GM15510 (cell line): ENCODE results near the gene DMXL2.

Experiments used
- POLR2A ChIP-seq: IDR thresholded peaks from 3 replicates; pipeline ENCODE4 v1.6.1; 2011; ENCODE audit warnings: borderline replicate concordance; ENCODE audit not compliant: insufficient read length; ENCODE audit errors: extremely low read depth

The DMXL2 gene

GRCh38 chr15:51622604-51623370 lies at the start of gene DMXL2:
Gene DMXL2, minus strand, starts transcription at chr15:51622771. Its CDS starts 226 bp downstream, at chr15:51622545.
- TF ChIP-seq POLR2A = peak; percentile 54

DNA sequence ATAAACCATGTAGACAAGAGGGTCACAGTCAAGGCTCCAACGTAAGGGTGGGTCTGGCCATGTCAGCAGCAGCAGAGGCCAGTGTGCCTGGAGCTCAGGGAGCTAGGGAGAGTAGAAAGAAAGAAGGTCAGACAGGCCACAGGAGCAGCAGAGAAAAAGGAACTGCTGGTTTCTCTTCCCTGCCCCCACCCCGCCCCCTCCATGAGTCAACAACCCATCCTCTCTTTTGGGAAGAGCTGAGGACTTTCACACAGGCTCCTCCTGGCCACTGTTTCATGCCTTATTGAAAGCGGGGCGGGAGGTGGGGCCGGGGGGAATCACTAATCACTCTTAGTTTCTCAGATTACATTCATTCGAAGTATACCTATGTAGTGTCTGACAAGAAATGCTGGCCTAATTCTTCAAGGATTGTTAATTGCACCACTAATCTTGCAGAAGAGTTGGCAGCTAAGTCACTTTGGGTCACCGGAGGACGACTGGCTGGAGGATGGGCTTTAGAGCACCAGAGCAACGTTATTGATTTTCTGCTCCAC lies 49.6 kb upstream of the DMXL2 start:
- TF ChIP-seq POLR2A = no peak

DNA sequence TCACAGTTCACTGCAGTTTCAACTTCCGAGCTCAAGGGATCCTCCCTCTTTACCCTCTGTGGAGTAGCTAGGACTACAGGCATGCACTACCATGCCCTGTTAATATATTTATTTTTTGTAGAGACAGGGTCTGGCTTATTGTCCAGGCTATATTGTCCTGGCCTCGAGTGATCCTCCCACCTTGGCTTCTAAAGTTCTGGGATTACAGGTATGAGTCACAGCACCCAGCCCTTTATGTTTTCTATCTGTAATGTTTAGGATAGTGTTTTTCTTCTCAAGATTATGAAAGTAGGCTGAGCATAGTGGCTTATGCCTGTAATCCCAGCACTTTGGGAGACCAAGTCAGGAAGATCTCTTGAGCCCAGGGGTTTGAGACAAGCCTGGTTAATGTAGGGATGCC lies 46.8 kb upstream of the DMXL2 start:
- TF ChIP-seq POLR2A = no peak

GRCh38 chr15:51668446-51668845 lies 45.9 kb upstream of the DMXL2 start:
- TF ChIP-seq POLR2A = no peak

DNA sequence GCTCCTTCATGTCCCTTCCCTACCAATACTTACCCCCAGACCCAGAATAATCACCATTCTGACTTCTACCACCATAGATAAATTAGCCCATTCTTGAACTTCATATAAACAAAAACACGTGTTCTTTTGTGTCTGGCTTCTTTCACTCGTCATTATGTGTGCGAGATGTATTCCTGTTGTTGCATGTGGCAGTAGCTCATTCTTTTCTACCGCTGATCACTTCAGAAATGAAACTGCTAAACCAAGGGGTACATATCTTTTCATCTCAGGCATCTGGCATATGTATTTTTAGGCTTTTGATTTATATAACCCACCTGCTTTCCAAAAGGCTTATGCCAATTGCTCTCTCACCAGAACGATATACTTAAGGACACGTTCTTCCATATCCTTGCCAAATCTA lies 44.9 kb upstream of the DMXL2 start:
- TF ChIP-seq POLR2A = no peak

DNA sequence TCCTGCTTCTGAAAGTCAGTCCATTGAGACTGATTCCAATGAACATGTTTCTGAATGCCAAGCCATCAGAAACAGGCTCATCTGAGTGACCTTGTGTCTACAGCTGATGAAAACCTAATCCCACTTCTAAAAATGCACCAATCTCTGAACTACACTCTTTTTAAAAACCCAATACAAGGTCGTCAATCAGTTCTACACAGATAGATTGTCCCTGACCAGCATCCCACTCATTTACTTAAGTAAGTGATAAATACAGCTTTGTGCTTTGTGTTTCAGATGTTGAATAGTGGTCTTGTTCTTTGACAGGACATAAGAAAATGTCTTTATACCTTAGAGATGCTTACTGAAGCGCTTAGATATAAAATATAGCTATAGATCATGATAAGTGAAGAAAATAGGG lies 38.5 kb upstream of the DMXL2 start:
- TF ChIP-seq POLR2A = no peak

DNA sequence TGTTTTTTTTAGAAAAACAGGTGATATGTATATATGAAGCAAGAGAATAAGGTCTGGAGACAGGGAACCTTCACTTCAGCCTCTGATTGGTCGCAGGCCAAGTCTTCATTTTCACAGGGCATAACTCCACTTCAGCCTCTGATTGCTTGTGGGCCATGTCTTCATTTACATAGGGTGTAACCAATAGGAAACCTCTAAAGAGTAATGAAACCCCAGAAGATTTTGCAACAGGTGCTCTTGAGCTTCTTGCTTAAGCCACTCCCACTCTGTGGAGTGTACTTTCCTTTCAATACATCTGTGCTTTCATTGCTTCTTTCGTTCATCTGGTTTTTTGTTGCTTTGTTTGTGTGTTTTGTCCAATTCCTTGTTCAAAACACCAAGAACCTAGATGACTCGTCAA lies 36.1 kb upstream of the DMXL2 start:
- no peak for TF ChIP-seq POLR2A

DNA sequence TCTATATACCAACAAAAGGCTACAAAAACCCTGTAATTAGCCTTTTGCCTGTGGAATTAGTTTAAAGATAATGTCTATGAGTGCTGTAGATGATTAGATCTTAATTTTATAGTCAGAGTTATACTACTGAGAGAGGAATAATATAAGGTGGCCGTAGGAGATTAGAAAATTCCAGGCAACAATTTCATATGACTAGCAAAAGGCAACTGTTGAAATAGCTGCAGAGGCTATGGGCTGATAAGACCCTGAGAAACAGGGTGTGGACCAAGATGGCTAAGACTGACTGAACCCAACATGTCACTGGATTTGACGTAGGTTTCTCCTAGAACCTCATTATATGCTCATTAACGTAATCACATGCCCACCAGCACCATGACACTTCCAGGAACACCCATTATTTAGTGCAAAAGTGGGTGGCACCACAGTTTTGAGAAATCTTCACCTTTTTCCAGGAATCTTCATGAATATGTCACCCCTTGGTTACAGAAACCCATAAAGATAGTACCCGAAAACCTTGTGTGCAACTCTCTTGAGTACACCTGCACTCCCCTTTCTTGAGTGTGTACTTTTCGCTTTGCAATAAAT lies 29.6 kb upstream of the DMXL2 start:
- no peak for TF ChIP-seq POLR2A

- no peak for TF ChIP-seq POLR2A
Observed at GRCh38 chr15:51649659-51650521, 27.3 kb upstream of the DMXL2 start.

- TF ChIP-seq POLR2A = no peak
Observed at GRCh38 chr15:51647128-51647562, 24.6 kb upstream of the DMXL2 start.

DNA sequence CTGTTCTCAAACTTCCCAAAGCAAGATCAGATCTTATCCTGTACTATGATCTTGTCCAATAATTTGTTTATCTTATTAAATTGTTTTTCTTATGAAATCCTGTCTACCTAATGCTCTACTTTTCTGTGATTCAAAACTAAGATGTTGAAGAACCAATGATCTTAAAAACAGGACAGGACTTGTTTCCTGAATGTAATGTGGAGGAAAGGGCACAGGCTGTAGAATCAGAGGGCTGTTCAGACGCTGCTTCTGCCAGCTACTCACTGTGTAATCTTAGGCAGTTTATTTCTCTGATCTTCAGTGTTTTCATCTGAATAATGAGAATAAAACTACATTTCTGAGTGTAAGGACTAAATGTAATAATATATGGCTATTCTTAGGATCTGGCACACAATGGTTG lies 20.1 kb upstream of the DMXL2 start:
- TF ChIP-seq POLR2A = no peak

DNA sequence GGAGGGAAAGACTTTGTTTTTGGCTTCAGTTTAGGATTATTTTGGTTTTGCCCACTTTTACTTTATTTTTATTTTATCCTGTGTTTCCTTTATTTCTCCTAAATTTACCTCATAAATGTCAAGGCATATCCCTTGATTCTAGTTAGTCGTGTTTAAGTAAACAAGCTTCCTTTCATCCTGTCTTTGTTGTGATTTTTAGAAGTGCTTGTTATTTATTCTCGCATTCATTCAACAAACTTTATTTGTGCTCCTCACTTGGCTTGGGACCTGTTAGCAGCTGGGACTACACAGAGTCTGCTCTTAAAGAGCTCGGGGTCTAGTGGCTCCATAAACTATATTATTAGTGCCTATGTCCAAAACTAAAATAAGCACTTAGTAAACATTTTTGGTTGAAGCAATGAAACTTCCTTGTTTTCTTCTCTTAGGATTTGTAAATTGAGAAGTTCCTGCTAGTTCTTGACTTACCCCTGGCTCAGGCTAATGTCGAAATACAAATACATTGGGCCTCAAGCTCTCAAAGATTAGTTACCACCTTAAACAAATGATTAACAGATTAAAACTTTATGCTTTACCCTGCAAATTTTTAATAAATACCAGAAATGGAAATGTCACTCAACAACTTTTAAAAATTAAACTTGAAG lies 19.0 kb upstream of the DMXL2 start:
- no peak for TF ChIP-seq POLR2A

- no peak for TF ChIP-seq POLR2A
Observed at GRCh38 chr15:51634591-51635198, 12.1 kb upstream of the DMXL2 start.

DNA sequence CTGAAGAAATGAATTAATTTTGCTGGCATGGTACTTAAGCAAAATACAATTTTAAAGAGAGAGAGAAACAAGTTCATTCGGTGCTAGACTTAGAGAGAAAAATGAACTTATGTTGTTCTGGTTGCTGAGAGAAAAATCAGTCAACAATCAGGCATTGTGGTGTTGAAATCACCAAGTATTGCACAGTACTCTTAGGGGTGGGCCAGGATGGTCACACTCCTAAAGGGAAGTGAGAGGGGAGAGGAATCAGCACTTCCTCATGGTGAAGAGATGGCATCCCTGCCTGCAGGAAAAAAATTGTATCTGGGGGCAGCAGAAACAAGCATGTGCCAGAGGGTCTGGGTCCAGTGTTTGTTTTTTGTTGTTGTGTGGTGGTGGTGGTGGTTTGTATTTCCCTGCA lies 7.0 kb upstream of the DMXL2 start:
- TF ChIP-seq POLR2A = no peak
